Measurements from ENCODE around the gene SLC19A1.
"Not testable (repeated sequence)": the region's sequence is repeated elsewhere in the genome, so short reads cannot be mapped to it uniquely, and the experiment has no call there.

Gene SLC19A1

DNA sequence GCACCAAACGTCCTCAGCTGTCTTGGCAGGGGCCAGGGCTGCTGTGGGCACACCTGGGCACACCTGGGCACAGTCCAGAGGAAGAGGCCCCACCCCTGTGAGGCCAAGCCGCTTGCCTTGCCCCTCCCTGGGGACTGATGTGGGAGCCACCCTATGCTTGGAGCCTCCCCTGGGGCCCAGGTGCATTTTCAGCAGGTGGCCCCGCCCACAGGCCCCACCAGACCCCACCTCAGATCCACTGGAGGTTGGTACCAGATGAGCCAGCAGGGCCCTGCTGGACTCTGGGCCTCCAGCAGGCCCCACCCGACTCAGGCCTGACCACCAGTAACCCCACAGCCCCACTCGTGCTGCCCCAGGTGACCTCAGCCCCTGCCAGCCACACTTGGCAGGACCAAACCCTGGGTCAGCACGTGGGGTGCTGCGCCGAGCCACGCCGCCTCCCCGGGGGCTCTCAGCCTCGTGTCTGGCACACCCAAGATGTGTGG is 8.8 kb downstream of the SLC19A1 start:
- no peak for DNase-seq (ENCODE audit: low spot score)

DNA sequence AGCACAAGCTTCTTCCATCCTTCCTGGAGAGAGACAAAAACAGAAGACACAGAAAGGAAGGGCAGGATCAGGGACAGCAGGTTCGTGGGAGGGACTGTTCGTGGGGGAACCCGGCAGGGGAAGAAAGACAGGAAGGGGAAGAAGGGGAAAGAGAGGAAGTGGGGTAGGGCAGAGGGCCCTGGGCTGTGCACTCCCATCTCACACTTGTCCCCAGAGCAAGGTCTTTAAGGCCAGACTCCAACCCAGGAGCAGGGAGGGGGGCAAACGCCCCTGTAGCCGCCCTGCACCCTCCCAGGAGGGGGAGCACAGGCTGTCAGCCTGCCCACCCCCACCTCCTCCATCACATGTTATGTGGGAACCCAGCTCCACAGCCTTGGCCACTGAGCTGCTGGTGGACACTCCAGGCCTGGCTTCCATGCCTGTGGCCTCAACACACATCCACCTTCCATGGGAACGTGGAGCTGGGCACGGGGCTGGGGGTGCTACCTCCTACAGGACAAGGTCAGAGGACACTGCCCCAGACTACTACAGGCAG is 9.3 kb downstream of the SLC19A1 start:
- no peak for DNase-seq (ENCODE audit: low spot score)

DNA sequence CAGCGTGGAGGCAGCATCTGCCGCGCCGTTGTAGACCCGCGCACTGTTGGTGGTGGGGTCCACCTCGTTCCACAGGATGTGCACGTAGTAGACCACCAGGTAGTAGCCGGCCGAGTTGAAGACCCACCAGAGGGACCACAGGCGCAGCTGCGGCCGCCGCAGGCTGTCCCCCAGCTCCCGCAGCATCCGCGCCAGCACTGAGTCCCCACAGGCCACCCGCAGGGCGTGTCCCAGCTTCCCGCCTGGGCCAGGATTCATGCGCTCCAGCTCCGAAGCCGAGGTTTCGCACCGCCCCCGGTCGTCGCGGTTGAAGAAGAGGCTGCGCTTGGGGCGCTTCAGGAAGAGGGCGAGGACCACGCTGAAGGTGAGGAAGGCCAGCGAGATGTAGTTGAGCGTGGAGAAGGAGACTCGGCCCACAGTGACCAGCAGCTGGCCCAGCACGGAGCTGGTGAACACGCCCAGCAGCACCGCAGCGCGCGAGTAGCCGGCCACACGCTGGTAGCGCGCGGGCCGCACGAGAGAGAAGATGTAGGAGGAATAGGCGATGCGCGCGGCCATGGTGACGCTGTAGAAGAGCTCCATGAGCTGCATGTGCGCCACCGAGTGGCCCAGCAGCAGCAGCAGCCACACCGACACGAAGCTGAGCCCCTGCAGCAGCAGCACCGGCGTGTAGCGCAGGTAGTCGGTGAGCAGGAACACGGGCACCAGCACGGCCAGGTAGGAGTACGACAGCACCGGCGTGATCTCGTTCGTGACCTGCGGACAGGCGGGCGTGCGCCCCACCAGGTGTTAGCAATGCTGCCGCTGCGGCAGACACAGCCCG is 10.6 kb downstream of the SLC19A1 start:
- DNase-seq (ENCODE audit: low spot score): no peak

DNA sequence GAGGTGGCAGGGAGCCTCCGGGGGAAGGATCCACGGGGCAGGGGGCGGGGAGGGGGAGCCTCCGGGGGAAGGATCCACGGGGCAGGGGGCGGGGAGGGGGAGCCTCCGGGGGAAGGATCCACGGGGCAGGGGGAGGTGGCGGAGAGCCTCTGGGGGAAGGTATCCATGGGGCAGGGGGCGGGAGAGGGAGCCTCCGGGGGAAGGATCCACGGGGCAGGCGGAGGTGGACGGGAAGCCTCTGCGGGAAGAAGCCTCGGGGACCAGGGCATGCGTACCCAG is 11.2 kb downstream of the SLC19A1 start:
- not testable (repeated sequence) for DNase-seq (ENCODE audit: low spot score)

DNA sequence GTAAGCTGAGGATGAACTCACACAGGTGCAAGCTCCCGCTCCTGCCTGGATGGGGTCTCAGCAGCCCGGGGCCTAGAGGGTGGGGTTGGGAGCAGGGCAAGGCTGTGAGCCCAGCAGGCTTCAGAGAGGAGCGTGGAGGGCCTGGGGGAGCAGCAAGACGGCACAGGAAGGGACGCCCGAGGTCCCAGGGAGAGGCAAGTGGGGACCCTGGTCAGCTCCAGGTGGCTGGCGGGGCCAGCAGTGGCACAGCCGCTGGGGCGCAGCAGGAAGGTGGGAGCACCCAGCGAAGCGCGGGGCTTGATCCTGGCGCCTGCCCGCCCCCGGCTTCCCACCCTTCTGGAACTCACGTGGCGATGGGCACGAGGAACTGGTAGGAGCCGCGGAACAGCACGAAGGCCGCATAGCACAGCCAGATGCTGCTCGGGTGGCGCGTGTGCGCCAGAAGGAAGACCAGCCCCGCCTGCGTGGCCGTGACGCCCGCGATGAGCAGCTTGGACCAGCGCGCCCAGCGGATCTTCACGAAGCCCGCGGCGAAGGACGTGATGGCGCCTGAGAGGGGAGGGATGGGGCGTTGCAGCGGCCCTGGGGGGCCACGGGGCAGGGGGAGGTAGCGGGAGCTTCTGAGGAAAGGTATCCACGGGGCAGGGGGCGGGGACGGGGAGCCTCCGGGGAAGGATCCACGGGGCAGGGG is 11.7 kb downstream of the SLC19A1 start:
- no peak for DNase-seq (ENCODE audit: low spot score)

DNA sequence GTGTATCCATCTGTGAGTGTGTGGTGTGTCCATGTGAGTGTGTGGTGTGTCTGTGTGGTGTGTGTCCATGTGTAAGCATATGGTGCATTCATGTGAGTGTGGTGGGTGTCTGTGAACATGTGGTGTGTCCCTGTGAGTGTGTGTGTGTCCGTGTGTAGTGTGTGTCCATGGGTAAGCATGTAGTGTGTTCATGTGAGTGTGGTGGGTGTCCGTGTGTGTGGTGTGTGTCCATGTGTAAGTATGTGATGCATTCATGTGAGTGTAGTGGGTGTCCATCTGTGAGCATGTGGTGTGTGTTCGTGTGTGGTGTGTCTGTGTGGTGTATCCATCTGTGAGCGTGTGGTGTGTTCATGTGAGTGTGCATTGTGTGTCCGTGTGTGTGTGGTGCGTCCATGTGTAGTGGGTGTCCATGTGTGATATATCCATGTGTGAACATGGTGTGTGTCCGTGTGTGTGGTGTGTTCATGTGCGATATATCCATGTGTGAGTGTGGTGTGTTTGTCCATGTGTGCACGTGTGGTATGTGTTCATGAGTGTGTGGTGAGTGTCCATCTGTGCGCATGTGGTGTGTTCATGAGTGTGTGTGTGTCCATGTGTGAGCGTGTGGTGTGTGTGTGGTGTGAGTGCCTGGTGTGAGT is 12.3 kb downstream of the SLC19A1 start:
- no peak for DNase-seq (ENCODE audit: low spot score)

DNA sequence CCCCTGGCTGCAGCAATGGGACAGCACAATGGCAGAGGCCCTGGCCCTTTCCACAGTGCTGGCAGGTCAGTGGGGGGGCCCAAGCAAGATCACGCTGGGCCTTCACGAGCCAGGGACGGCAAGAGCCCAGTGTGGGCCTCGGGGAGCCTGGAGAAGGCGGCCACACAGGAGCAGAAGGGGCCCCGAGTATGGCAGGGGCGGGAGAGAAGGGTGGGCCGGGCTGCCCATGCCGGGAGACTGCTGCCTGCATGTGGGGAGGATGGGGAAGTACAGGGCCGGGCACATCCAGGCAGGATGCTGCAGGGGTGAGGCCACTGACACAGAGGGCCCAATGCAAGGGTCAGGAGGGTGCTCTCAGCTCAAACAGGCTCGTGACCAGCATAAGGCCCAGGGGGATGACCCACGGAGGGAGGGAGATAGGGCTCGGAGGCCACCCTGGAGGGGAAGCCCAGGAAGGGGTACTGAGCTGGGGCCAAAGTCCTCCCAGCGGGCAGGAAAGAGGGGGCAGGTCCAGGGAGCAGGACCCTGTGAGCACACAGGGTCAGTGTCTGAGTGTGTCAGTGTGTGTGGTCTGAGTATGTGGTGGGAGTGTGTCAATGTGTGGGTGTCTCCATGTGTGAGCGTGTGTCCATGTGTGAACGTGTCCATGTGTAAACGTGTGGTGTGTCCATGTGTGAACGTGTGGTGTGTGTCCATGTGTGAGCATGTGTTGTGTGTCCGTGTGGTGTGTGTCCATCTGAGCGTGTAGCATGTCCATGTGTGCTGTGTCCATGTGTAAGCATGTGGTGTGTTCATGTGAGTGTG is 13.1 kb downstream of the SLC19A1 start:
- DNase-seq (ENCODE audit: low spot score): no peak

DNA sequence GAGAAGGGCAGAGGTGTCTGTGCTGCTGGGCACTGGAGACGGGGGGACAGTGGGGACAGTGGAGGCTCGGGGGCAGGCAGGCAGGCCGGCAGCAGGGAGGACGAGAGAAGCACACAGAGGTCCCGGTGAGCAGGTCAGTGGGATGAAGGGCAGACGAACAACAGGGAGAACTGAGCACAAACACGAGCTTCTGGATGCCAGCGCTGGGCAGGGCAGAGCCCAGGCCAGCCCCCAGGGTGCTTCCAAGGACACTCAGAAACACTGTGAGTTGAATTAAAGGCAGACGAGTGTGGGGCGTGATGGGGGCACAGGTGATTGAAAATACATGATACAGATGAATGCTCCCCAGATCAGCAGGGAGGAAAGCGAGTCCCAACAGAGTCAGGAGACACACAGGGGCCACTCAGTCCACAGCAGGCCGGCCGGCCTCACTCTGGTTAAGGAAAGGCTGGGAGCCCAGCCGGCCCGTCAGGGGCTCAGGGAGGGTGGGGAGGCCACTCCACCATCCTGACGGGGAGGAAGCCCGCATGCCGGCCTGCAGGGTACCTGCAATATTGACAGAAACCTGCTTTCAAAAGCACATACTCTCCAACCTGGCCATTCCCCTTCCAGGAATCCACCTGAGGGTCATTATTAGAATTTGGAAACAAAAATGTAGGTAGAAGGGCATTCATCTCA is 14.1 kb downstream of the SLC19A1 start:
- no peak for DNase-seq (ENCODE audit: low spot score)

DNA sequence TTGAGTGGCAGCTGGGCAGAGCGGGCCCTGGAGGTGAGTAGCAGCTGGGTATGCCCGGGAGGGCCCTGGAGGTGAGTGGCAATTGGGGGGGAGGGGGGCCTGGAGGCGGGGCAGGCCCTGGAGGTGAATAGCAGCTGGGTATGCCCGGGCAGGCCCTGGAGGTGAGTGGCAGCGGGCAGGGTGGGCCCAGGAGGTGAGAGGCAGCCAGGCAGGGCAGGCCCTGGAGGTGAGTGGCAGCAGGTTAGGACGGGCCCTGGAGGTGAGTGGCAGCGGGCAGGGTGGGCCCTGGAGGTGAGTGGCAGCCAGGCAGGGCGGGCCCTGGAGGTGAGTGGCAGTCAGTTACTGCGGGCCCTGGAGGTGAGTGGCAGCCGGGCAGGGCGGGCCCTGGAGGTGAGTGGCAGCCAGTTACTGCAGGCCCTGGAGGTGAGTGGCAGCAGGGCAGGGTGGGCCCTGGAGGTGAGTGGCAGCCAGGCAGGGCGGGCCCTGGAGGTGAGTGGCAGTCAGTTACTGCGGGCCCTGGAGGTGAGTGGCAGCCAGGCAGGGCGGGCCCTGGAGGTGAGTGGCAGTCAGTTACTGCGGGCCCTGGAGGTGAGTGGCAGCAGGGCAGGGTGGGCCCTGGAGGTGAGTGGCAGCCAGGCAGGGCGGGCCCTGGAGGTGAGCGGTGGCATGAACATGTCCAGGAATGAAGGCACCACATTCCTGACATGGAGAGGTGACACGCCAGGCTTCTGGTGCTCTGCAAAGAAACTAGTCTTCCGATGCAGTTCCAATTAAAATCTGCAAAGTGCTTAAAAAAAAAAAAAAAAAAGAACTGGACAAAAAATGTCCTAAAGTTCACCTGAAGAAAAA is 14.9 kb downstream of the SLC19A1 start:
- DNase-seq (ENCODE audit: low spot score): not testable (repeated sequence)

DNA sequence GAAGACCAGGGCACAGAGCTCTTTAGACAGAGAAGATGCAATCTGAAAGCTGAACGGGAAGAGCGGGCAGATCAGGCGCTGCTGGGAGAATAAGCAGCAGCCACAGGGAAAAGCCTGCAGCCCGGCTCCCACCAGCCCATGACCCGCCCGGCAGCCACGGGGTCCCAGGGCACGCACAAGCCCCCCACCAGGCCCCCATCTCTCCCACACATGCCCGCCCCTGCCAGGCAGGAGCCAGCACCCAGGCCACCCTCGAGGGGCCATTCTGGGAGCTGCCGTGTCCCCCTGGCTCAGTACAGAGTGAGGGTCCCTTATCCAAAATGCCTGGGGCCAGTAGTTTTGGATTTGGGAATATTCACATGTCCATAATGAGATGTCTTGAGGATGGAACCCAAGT is 16.3 kb downstream of the SLC19A1 start:
- DNase-seq (ENCODE audit: low spot score): no peak

DNA sequence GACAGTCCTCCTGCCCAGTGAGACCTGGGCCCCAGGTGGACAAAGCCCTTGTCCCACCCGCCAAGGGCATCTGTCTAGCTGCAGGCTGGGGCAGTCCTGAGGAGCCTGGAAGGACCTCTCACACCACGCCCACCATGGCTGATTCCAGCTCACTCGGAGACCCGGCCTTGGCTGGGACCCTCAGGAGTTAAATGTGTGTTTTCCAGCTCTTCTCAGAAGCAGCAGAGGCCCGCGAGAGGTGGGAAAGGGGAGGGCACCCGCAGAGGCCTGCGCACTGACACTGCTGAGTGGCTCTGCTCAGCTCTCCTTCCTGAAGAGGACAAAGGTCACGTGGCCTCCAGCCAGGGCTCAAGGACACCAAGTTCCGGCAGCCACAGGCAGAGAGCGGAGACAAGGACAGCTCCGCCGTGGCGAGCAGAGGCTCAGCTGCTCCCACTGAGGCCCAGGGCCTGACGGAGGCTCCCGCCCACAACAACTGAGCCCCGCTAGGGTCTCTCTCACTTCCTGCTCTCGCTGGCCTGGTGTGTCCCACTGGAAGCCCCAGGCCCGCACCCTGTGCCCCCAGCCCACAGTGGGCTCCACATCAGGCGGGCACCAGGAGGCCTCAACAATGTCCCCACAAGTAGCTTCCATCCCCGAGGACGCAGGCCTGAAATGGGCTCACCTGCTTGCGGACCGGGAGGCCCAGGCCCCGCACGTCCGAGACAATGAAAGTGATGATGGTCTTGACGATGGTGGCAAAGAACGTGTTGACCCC is 16.9 kb downstream of the SLC19A1 start:
- DNase-seq (ENCODE audit: low spot score): no peak

DNA sequence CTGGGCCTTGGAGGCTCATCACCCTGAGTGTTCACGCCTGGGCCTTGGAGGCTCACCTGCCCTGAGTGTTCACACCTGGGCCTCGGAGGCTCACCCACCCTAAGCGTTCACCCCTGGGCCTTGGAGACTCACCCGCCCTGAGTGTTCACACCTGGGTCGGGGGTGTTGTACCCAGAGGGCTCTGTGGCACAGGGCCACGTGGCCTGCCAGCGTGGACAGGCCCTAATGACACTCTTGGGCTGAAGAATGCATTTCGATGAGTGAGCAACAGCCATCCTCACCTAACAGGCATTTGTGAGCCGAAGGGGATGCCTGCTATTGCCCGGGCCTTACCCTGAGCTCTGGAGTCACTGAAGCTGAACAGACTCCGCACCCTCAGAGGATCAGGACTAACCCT is 17.5 kb downstream of the SLC19A1 start:
- no peak for DNase-seq (ENCODE audit: low spot score)

DNA sequence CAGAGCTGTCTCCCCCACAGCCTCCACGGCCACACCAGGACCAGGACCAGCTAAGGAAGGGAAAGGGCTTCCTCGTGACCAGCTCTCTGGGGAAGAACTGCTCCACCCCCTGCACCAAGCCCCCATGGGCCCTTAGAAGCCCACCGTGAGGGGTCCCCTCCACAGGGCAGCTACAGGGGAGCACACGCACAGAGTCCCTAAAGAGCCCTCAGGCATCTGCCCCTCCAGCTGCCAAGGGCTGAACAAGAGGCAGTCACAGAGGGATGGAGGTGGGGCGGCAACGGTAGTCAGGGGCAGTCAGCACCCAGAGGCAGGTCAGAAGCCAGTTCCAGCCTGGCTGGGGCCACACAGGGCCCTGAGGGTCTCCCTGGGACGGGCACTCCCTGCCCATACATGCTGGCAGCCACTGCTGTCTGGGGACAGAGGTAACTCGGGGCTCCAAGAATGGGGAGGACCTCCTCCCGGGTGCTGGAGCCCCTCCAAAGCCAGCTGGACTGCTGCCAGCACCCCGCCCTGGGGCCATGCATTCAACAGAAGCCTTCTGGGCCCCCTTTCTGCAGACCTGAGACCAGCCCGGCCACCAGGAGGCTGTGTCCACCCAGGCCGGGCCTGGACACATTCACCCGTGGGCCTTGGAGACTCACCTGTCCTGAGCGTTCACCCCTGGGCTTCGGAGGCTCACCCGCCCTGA is 18.7 kb downstream of the SLC19A1 start:
- DNase-seq (ENCODE audit: low spot score): no peak

DNA sequence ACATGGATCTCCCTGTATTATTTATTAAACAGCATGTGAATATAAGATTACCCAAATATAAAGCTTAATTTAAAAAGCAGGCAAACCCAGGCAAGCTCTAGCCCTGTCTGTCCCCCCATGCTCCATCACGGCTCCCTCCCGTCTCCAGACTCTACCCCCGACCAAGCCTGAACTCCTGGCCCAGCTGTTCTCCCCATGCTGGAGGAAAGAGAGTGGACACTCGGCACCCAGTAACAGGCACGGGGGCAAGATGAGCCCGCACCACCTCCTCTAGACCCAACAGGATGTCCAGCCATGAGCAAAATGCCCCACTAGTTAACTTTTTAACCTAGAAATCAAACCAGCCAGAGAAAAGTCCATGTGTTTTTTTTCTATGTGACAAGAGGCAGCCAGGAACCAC is 19.3 kb downstream of the SLC19A1 start:
- no peak for DNase-seq (ENCODE audit: low spot score)

DNA sequence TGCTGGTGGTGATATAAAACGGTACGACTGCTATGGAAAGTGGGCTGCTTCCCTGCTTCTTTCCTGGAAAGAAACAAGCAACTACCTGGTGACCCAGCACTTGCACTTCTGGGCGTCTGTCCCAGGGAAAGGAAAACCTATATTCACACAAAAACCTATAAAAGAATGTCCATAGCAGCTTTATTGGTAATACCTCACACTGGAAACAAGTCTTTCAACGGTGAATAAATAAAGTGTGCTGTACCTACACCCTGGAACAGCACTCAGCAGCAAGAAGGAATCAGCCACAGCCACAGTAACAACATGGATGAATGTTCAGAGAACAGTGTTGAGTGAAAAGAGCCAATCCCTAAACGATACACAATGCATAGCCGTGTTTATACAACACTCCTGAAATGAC is 19.9 kb downstream of the SLC19A1 start:
- DNase-seq (ENCODE audit: low spot score): no peak

DNA sequence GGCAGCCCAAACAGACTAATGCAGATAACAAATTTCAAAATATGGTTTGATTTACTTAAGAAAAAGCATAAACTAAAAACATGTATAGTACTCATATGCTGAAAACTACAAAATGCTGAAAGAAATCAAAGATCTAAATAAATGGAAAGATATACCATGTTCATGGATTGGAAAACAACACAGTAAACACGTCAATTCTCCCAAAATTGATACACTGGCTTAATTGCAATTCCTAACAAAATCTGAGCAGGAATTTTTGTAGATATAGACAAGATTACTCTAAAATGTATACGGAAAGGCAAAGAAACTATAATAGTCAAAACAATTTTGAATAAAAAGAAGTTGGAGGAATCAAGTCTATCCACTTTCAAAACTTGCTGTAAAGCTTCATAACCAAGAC is 21.0 kb downstream of the SLC19A1 start:
- DNase-seq (ENCODE audit: low spot score): no peak

DNA sequence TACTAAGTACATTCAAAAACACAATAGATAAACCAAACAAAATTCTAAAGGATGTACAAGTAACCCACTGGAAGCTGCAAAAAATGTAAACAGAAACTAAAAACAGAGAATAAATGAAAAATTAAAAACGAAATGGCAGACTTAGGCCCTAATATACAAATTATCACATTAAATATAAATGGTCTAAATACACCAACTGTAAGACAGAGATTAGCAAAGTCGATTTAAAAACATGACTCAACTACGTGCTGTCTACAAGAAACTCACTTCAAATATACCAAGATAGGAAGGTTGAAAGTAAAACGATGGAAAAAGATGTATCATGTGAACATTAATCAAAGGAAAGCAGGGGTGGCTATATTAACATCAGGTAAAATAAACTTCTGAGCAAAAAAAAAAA is 23.1 kb downstream of the SLC19A1 start:
- no peak for DNase-seq (ENCODE audit: low spot score)

DNA sequence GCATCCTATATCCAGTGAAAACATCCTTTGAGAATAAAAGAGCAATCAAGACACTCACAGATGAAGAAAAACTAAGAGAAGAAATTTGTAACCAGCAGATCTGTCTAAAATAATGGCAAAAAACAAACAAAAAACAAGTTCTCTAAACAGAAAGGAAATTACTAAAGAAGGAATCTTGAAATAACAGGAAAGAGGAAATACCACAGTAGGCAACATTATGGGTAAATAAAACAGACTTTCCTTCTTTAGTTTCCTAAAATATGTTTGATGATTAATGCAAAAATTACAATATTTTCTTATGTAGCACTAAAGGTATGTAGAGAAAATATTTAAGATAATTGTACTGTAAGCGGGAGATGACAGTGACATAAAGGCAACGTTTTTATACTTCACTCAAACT is 23.5 kb downstream of the SLC19A1 start:
- no peak for DNase-seq (ENCODE audit: low spot score)
